Measurements from ENCODE around the gene HIF1AN. TPM values are rescaled to one million over a fixed set of nuclear protein-coding genes. Genes with fewer than 3 reads are reported as not detected.

The HIF1AN gene
- total and polyA plus RNA-seq, 2 of the 8 experiments (the other 6 are each of a cell fraction or from before 2014, with no cell fraction given) = 10.9 to 62.8 TPM

DNA sequence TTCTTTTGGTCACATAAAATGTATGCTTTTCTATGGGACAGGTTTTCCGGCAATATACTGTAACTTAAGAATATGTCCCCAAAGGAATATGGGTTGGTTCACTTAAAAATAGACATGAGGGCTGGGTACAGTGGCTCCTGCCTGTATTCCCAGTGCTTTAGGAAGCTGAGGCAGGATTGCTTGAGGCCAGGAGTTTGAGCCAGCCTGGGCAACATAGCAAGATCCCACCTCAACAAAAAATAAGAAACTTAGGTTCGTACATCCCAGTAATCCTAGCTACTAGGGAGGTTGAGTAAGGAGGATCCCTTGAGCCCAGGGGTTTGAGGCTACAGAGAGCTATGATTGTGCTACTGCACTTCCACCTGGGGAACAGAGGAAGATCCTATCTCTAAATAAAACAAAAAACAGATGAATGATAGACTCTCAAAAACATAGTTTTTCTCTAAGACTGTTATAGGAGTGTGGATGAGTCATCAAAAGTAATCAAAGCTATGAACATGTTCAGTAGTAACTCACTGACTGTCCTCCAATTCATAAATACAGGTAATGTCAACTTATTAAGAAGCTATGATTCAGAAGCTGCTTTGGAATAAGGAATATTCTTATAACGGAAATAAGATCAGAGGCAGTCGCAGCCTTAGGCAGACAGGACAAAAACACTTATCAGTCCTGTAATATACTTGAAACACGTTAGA, 13.5 kb upstream of the HIF1AN start:
- no peak for FAIRE-seq
- TF ChIP-seq TAF1 (IDR thresholded peaks at IDR 0.05; ENCODE audit: low read depth, low read length) = no peak
- TF ChIP-seq, protein P1, sequence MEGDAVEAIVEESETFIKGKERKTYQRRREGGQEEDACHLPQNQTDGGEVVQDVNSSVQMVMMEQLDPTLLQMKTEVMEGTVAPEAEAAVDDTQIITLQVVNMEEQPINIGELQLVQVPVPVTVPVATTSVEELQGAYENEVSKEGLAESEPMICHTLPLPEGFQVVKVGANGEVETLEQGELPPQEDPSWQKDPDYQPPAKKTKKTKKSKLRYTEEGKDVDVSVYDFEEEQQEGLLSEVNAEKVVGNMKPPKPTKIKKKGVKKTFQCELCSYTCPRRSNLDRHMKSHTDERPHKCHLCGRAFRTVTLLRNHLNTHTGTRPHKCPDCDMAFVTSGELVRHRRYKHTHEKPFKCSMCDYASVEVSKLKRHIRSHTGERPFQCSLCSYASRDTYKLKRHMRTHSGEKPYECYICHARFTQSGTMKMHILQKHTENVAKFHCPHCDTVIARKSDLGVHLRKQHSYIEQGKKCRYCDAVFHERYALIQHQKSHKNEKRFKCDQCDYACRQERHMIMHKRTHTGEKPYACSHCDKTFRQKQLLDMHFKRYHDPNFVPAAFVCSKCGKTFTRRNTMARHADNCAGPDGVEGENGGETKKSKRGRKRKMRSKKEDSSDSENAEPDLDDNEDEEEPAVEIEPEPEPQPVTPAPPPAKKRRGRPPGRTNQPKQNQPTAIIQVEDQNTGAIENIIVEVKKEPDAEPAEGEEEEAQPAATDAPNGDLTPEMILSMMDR (IDR thresholded peaks at IDR 0.05; ENCODE audit: control extremely low read depth in 1 of 3, insufficient read depth in 1 of 3, low read depth in 1 of 3, low read length in 3 of 3) = no peak
- no peak for TF ChIP-seq POLR2A (IDR thresholded peaks at IDR 0.05; ENCODE audit: control extremely low read depth in 1 of 2, low read depth in 2 of 2, low read length in 2 of 2)
- TF ChIP-seq MAFK (IDR thresholded peaks at IDR 0.05; ENCODE audit: low read depth, low read length) = no peak
- TF ChIP-seq KDM4A (IDR thresholded peaks at IDR 0.05; ENCODE audit: low read depth, low read length, severe bottlenecking) = no peak
- TF ChIP-seq, protein P2, sequence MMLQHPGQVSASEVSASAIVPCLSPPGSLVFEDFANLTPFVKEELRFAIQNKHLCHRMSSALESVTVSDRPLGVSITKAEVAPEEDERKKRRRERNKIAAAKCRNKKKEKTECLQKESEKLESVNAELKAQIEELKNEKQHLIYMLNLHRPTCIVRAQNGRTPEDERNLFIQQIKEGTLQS (IDR thresholded peaks at IDR 0.05; ENCODE audit: insufficient read depth, low read depth, low read length) = no peak
- no peak for TF ChIP-seq RNF2 (IDR thresholded peaks at IDR 0.05; ENCODE audit: borderline replicate concordance, low read depth, low read length, missing control alignments, poor library complexity, severe bottlenecking)
- TF ChIP-seq KDM1A (IDR thresholded peaks at IDR 0.05; ENCODE audit: borderline replicate concordance, low read length) = no peak
- no peak for TF ChIP-seq TAF7 (optimal IDR thresholded peaks at IDR 0.05; ENCODE audit: borderline replicate concordance, low read depth, low read length)

More for the DNA sequence above, 13.5 kb upstream of the HIF1AN start:
- peaks cover 0 to 2% of the 10 kb centered on the region in 2 experiments for H4K20me1 ChIP-seq (replicated peaks in 1 of 2; ENCODE audit: control insufficient read depth in 1 of 2, insufficient read depth in 2 of 2, low read length in 2 of 2)
- WGBS, 2 experiments (ENCODE audit: extremely low coverage in 1 of 2, insufficient coverage in 1 of 2, insufficient read length in 1 of 2, insufficient replicate concordance in 2 of 2, low coverage in 1 of 2, low lambda C conversion rate in 2 of 2, missing lambda C conversion rate in 1 of 2) = 89% methylated on average over 5 of the region's 5 CpGs; no CpG with 5 or more reads in 1 of the 2 experiments
- no peak overlapping the region for H4K91ac ChIP-seq (replicated peaks; ENCODE audit: insufficient read length, low read length)
- H3K56ac ChIP-seq (replicated peaks; ENCODE audit: insufficient read length, low read depth, low read length) = no peak overlapping the region
- H4K8ac ChIP-seq (ENCODE audit: extremely low read depth, insufficient read depth, low read length) = no peak overlapping the region
- H3K79me1 ChIP-seq (ENCODE audit: low read depth, low read length) = no peaks in the 10 kb centered on the region
- H3K14ac ChIP-seq (ENCODE audit: insufficient read length) = no peak overlapping the region
- H3K4me3 ChIP-seq (ENCODE audit: extremely low read depth in 1 of 4, insufficient read depth in 2 of 4, low read depth in 3 of 4, low read length in 4 of 4) = no peak overlapping the region
- H3K36me3 ChIP-seq (ENCODE audit: control insufficient read depth in 2 of 4, insufficient read depth in 4 of 4, low read length in 3 of 4) = peaks cover 7 to 35% (median 14%) of the 10 kb centered on the region in 4 experiments
- no peak for DNase-seq (ENCODE audit: low read depth in 1 of 2, low spot score in 2 of 2)
- peaks cover 0 to 3% (median under 1%) of the 10 kb centered on the region in 4 experiments; a peak in 2 of 7 replicates for H3K4me1 ChIP-seq (replicated peaks in 1 of 4; ENCODE audit: control insufficient read depth in 3 of 4, insufficient read depth in 4 of 4, low read length in 3 of 4)
- POLR2A ChIA-PET (ENCODE audit: partially characterized antibody) = interaction anchor here (1.1 to 1.8 kb wide), 4 partner anchors 11 to 26 kb away, joined by 3 to 5 read pairs (median 4); partner anchors contain the start of gene HIF1AN
- no peak overlapping the region for H3K4ac ChIP-seq (replicated peaks; ENCODE audit: insufficient read length, low read depth, low read length)
- H2AFZ ChIP-seq (ENCODE audit: low read length) = no peak overlapping the region
- H3K23ac ChIP-seq (ENCODE audit: insufficient read length) = no peak overlapping the region
- no peak overlapping the region for H2BK20ac ChIP-seq (ENCODE audit: low read length)
- H3K27me3 ChIP-seq (replicated peaks in 1 of 4; ENCODE audit: control insufficient read depth in 3 of 4, extremely low read depth in 1 of 4, insufficient read depth in 3 of 4, low read length in 3 of 4) = peaks cover 2 to 23% (median 15%) of the 10 kb centered on the region in 4 experiments; a peak in 6 of 7 replicates
- CTCF ChIA-PET (ENCODE audit: partially characterized antibody) = interaction anchor here (0.6 to 9.8 kb wide), 10 partner anchors 13 to 490 kb away, joined by 3 to 84 read pairs (median 3); partner anchors contain the start of gene HIF1AN
- no peaks in the 10 kb centered on the region for H3K9me3 ChIP-seq (ENCODE audit: insufficient read depth in 2 of 2, low read depth in 1 of 2, low read length in 1 of 2)
- no peak overlapping the region for H3K9ac ChIP-seq (replicated peaks in 1 of 4; ENCODE audit: extremely low read depth in 1 of 4, low read depth in 3 of 4, low read length in 3 of 4)
- H2BK12ac ChIP-seq (ENCODE audit: low read depth, low read length) = no peak overlapping the region
- H3K4me2 ChIP-seq (ENCODE audit: insufficient read depth in 1 of 2, low read depth in 2 of 2, low read length in 2 of 2) = no peak overlapping the region
- H2BK15ac ChIP-seq (ENCODE audit: low read length) = no peak overlapping the region
- H3K18ac ChIP-seq (ENCODE audit: extremely low read depth, low read length) = no peak overlapping the region
- no peak overlapping the region for H3K27ac ChIP-seq (ENCODE audit: low read depth, low read length)
- no peak overlapping the region for H2BK5ac ChIP-seq (ENCODE audit: low read depth, low read length)
- H3K23me2 ChIP-seq (ENCODE audit: low read depth, low read length) = peaks cover 8% of the 10 kb centered on the region
- H3K79me2 ChIP-seq (ENCODE audit: control insufficient read depth in 1 of 2, insufficient read depth in 2 of 2, low read length in 2 of 2) = no peaks in the 10 kb centered on the region
- H4K5ac ChIP-seq (ENCODE audit: insufficient read length, low read depth, low read length) = no peak overlapping the region
- no peak overlapping the region for H2BK120ac ChIP-seq (replicated peaks; ENCODE audit: low read depth, low read length)
- H2AK5ac ChIP-seq (ENCODE audit: low read depth, low read length) = no peak overlapping the region

All from H1 (cell line).